Gastrocnemius medialis (tissue), 4 donors: ENCODE measurements around the gene CDK5RAP1.

Experiments
- CTCF ChIP-seq, 5 experiments: fragments of 450-650 bp in 3 of 5; fragments of 200-600 bp in 2 of 5; sonication (generic) in 2 of 5; IDR thresholded peaks in 4 of 5; conservative IDR thresholded peaks in 1 of 5; 1 replicate in 4 of 5; 2 replicates in 1 of 5; pipeline ENCODE4 v1.5.1; 2016 to 2019; ENCODE audit warnings: antibody characterized with exemption in 5 of 5, mild to moderate bottlenecking in 3 of 5, moderate library complexity in 3 of 5
- POLR2A ChIP-seq, 2 donors: fragments of 450-650 bp; IDR thresholded peaks; one replicate each; pipeline ENCODE4 v1.6.1; 2017; ENCODE audit warnings: antibody characterized with exemption in 2 of 2, mild to moderate bottlenecking in 2 of 2, moderate library complexity in 2 of 2

DNA sequence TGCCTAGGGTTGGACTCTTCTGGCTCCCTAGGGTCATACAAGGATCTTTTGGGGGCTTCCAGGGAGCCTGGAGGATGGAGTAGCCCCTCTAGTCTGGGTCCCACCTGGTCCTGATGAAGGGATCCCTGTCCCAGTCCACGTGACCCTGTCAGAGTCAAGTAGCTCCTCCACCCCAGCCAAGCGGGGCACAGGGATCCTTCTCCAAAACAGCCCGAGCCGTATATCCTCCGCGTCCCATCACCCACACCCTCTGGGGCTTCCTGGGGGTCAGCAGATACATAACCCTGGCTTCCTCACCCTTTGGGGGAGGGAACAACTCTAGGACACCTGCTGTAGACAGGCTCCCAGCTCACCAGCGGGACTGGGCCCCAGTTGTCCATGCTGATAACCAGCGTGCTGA lies 90.3 kb downstream of the CDK5RAP1 start:
- TF ChIP-seq CTCF (IDR thresholded peaks at IDR 0.05 in 4 of 5, conservative IDR thresholded peaks at IDR 0.05 in 1 of 5) (no peak), POLR2A (IDR thresholded peaks at IDR 0.05) (no peak)
